SK-MEL-5 (cell line): ENCODE measurements around the gene CFAP299. TPM values are rescaled to one million over a fixed set of nuclear protein-coding genes. Genes with fewer than 3 reads are reported as not detected.

ENCODE experiments used
- DNase-seq: peaks from one replicate; pipeline ENCODE4 v3.0.0-alpha.2; 2016; ENCODE audit warnings: low read depth, low spot score
- in situ Hi-C: cut with HindIII; loops from 2 replicates; pipeline ENCODE4 v1.10.0; 2016; ENCODE audit warnings: low sequenced_read_pairs, high pct_unique_total_duplicates, low pct_unique_long_range_greater_than_20kb
- total RNA-seq: library from RNA; depleted of rRNA; stranded (reverse); fragments of >200 nt; shearing (Covaris generic); gene quantifications from 2 replicates; pipeline ENCODE4 v1.2.3, GENCODE V29; 2014

CFAP299 gene
- total RNA-seq, 1 experiment from 2014 or later: not detected

- in situ Hi-C loops: no loop called here
- no peak for DNase-seq
These were observed 38.6 kb downstream of the CFAP299 start for GRCh38 chr4:80374180-80374579.

DNA sequence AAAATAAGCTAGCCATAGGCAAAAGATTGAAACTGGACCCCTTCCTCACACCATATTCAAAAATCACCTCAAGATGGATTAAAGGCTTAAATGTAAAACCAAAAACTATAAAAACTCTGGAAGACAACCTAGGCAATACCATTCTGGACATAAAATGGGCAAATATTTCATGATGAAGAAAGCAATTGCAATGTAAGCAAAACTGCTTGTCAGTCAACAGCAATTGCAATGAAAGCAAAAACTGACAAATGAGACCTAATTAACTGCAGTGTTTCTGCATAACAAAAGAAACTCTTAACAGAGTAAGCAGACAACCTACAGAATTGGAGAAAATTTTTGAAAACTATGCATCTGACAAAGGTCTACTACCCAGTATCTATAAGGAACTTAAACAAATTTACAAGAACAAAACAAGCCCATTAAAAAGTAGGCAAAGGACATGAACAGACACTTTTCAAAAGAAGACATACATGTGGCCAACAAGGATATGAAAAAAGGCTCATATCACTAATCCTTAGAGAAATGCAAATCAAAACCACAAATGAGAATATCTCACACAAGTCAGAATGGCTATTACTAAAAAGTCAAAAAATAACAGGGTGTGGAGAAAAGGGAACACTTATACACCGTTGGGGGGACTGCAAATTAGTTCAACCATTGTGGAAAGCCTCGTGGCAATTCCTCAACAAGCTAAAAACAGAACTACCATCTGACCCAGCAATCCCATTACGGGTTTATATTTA is 46.7 kb downstream of the CFAP299 start:
- DNase-seq: no peak
- in situ Hi-C loops: no loop called here

DNA sequence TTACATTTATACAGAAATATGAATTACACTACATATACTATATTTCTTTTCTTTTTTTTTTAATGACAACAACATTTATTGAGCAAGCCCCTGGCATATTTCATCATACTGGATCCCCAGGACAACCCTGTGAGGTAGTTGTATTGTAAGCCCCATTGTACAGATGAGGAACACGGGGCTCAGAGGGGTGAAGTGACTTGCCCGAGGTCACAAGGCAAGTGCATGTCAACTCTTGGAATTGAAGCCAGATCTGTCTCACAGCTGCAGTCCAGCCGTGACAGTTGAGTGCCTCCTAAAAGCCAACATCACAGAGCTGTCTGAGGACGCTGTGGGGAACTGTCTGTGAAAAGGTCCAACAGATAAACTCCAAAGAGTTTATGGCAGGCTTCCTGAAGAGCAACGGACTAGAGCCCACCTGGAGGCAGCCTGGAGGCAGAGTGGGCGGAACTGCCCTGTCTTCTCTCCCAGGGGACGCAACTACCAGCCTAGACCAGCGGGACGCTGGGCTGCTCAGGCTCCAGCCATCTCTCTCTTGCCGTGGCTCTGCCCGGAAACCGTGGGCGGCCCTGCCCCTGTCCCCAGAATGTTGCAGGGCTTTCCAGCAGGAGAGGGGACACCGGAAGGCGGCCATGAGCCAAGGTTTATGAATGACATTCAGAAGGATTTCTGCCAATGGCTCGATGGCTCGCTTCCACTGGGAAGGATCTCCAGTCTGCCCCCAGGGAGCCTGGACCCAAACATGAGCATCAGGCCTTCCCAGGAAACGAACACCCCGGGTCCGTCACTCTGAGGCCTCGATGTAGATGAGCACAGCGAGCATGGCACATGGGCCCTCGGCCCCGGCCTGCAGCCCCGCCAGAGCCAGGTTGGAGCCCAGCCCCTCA is 50.1 kb downstream of the CFAP299 start:
- in situ Hi-C loops: no loop called here

GRCh38 chr4:80386281-80386886 is 50.9 kb downstream of the CFAP299 start:
- in situ Hi-C loops: no loop called here
- DNase-seq: no peak

More for the DNA sequence above, 50.1 kb downstream of the CFAP299 start:
- no peak for DNase-seq

DNA sequence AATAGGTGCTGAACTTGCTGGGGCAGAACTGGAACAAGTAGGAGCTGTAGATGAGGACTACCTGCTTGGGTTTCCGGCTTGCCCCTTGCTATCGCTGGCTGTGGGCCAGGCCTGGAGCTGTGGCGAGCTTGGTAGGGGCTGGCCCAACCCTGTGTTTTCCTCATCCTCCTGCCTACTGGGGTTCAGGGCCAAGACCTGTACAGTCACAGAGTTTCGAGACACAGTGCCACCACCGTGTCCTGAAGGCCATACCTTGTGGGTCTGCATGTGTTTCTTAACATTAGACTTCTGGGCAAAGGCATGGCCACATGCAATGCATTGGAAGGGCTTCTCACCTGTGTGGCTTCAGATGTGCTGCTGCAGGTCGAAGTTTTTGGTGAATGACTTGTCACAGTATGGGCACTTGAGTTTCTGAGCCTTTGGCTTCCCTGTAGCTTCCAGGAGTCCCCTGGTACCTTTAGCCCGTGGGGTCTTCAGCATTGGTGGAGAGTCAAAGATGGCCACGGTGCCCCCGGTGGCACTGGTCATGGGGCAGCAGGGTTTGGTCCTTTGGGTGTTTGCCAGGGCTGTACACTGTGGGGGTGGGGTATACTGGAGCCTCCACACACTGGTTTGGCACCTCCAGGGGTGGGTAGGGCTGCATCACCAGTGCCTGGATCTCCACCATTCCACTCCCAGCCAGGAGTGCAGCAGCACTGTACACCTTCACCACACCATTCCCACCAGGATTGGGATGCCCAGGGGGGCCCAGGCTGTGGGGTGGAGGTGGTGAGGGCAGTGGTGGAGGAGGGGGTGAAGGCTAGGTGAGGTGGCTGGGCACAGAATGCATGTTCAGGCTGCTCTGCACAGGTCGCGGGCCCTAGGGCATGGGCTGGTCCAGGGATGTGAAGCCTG is 52.1 kb downstream of the CFAP299 start:
- in situ Hi-C loops: no loop called here
- DNase-seq: no peak

DNA sequence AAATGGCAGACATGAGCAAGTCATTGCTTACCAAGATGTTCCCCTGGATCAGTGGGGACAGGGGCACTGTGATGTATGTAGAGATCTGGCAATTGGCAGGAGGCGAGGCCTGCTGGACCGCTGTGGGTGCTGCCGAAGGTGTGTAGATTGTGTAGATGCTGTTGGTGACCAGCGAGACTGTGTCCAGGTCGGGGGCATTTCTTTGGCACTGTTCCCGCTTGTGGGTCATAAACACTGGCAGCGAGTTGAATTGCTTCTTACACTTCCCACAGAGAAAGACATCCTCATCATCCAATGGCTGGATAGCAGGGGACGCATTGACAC is 52.7 kb downstream of the CFAP299 start:
- DNase-seq: no peak
- in situ Hi-C loops: no loop called here

DNA sequence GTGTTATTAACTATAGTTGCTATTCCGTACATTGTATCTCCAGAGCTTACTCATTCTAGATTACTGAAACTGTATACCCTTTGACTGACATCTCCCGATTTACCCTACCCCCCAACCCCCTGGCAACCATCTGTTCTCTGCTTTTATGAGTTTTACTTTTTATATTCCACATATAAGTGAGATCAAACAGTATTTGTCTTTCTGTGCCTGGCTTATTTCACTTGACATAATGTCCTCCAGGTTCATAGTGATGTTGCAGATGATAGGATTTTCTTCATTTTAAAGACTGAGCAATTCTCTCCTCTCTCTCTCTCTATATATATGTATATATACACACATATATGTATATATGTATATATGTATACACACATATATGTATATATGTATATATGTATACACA is 54.6 kb downstream of the CFAP299 start:
- in situ Hi-C loops: no loop called here
- DNase-seq: no peak

GRCh38 chr4:80393246-80393969 is 57.9 kb downstream of the CFAP299 start:
- in situ Hi-C loops: no loop called here
- DNase-seq: no peak

GRCh38 chr4:80393970-80394250 is 58.4 kb downstream of the CFAP299 start:
- in situ Hi-C loops: no loop called here

DNA sequence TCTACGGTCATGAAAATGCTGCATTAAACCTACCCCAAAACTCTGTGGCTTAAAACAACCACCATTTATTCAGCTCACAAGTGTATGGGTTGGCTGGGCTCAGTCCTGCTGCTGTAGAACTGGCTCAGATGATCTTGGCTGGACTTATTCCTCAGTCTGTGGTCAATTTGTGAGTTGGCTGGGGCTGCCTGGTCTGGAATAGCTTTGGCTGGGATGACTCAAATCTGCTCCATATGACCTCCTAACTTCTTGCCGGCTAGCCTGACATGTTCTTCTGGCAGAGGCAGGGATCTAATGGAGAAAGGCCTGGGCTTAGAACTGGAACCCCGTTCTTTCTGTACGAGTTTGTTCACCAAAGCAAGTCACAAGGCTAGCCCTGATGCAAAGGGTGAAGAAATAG is 71.7 kb downstream of the CFAP299 start:
- DNase-seq: no peak
- in situ Hi-C loops: no loop called here

More at GRCh38 chr4:80393970-80394250, 58.4 kb downstream of the CFAP299 start:
- DNase-seq: no peak

DNA sequence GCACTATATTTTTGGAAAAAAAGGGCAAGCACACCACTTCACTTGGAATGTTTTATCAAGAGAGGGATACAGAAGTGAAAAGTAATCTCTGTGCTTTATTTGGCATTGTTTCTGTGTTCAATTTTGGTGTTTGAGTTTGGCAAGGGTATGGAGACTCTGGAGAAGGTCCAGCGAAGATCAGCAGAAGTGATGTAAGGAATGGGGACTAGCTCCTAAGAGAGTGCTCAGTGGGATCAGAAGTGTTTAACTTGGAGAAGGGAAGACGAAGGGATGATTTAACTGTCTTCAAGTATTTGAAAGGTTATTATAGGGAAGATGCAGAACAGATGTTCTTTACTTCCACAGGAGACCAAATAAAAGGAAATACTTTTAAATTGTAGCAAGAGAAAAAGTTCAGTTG is 74.3 kb downstream of the CFAP299 start:
- DNase-seq: no peak
- in situ Hi-C loops: no loop called here

DNA sequence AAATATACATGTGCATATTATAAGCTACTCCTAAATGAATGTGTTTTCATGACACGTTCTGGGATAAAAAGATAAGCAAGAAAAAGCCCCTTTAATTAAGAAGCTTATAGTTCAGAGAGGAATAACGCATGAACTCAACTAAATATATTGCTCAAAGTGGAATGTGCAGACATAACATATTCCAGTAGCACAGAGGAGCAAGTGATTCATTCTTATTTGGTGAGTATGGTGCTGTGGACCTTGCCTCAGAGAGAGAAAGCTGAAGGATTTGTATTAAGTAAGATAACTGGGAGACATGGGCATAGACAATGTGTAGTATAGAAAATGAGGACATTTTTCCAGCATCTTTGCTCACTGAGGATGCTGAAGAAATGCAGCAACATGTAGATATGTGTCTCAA is 76.8 kb downstream of the CFAP299 start:
- no peak for DNase-seq
- in situ Hi-C loops: no loop called here

DNA sequence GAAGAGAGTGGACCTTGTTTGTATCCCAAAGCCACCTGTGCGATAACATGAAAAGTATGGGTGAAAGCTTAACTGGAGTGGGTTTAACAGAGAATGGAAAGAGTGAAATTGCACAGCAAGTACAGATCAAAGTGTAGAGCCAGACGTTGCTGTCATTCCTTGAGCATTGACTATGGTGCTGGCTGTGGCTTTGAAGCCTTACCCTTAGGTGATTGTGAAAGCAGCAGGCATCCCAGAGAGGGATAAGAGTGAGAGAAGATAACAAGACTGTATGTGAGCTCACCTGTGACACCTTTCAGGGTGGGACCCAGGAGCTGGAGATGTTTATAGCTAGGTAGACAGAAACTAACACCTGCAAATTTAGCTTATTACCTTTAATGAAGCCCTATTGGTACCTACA is 77.6 kb downstream of the CFAP299 start:
- in situ Hi-C loops: no loop called here
- DNase-seq: no peak

- in situ Hi-C loops: no loop called here
- no peak for DNase-seq
These were observed 81.5 kb downstream of the CFAP299 start for GRCh38 chr4:80417019-80417418.

DNA sequence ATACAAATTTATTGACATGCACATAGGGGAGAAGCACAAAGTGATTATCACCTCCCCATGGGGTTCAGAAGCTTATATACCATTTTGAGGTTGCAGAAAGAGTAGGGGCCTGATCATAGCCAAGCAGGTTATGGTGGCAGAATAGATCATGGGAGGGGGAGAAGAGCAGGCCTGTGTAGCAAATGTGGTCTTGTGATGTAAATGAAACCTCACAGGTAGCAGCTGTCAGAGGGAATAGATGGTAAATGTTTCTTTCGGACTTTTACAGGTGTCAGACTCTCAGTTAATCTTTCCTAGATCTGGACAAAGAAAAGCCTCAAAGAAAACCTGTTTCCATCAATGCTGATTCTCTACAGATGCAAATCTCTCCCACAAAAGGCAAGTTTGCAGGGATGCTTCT is 84.4 kb downstream of the CFAP299 start:
- DNase-seq: no peak
- in situ Hi-C loops: no loop called here

- DNase-seq: no peak
- in situ Hi-C loops: no loop called here
These were observed 85.1 kb downstream of the CFAP299 start for GRCh38 chr4:80420638-80421037.

DNA sequence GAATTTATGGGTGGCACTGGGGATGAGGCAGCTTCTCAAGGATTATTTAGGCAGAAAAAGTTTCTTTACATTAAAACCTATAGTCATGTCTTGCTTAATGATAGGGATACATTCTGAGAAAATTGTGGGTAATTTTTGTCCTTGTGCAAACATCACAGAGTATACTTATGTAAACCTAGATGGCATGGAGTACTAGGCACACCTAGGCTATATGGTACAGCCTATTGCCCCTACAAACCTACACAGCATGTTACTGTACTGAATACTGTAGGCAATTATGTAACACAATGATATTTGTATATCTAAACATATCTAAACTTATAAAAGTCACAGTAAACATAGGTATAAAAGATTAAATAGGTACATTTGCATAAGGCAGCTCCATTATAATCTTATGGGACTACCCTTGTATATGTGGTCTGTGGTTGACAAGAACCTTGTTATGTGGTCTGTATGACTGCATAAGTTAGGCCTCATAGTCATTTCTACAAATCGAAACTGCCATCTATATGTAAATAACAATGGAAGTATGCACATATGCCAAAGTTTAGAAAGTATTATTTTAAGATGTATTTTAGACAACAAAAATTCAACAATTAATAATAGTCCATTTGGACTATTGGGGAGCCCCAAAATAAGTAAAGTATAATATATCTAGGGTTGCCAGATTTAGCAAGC is 87.3 kb downstream of the CFAP299 start:
- DNase-seq: no peak
- in situ Hi-C loops: no loop called here
